Vagina (tissue), 2 donors: ENCODE measurements around the gene ZNF407. TPM values are rescaled to one million over a fixed set of nuclear protein-coding genes. Genes with fewer than 3 reads are reported as not detected.

Experiments used
- DNase-seq, 2 donors: peaks; one replicate each; pipeline ENCODE4 v3.0.0-alpha.2; 2017; ENCODE audit errors: extremely low spot score in 2 of 2
- H3K27ac ChIP-seq: fragments of 200-600 bp; sonication (generic); one replicate; pipeline ENCODE4 v1.5.1; 2019
- H3K27me3 ChIP-seq: fragments of 200-600 bp; sonication (generic); one replicate; pipeline ENCODE4 v1.5.1; 2019
- H3K36me3 ChIP-seq, 2 donors: fragments of 200-600 bp; sonication (generic); one replicate each; pipeline ENCODE4 v1.5.1; 2017 to 2019
- H3K4me1 ChIP-seq: fragments of 200-600 bp; sonication (generic); one replicate; pipeline ENCODE4 v1.5.1; 2019
- H3K4me3 ChIP-seq, 2 donors: fragments of 200-600 bp; sonication (generic); 1 replicate in 1 of 2; 2 replicates in 1 of 2; pipeline ENCODE4 v1.5.1; 2016 to 2019
- H3K9me3 ChIP-seq: fragments of 200-600 bp; sonication (generic); one replicate; pipeline ENCODE4 v1.5.1; 2019
- POLR2A ChIP-seq, 2 donors: fragments of 450-650 bp; IDR thresholded peaks; one replicate each; pipeline ENCODE4 v1.6.1; 2017; ENCODE audit warnings: antibody characterized with exemption in 2 of 2, mild to moderate bottlenecking in 2 of 2, moderate library complexity in 2 of 2
- POLR2AphosphoS5 ChIP-seq, 2 donors: sonication (generic); formaldehyde crosslinking; IDR thresholded peaks; one replicate each; pipeline ENCODE4 v1.9.0; 2017; ENCODE audit warnings: antibody characterized with exemption in 2 of 2, mild to moderate bottlenecking in 2 of 2, low read depth in 1 of 2; ENCODE audit not compliant: insufficient read depth in 1 of 2
- intact Hi-C: fragments of 100-400 bp; cut with DNase I; formaldehyde crosslinking; loops from one replicate; pipeline ENCODE4 v1.15.1; 2023
- total RNA-seq: library from RNA; depleted of rRNA; stranded (reverse); fragments of >200 nt; gene quantifications from one replicate; pipeline ENCODE4 v1.2.3, GENCODE V29; 2016
- TF ChIP-seq, protein P1 (sequence below), 3 experiments: fragments of 450-650 bp in 2 of 3; fragments of 200-600 bp in 1 of 3; sonication (generic) in 1 of 3; IDR thresholded peaks; one replicate each; pipeline ENCODE4 v1.5.1; 2017 to 2019; ENCODE audit warnings: antibody characterized with exemption in 3 of 3, mild to moderate bottlenecking in 2 of 3, moderate library complexity in 2 of 3

The ZNF407 gene
- total RNA-seq, 1 donor from 2014 or later: 15.5 TPM

DNA sequence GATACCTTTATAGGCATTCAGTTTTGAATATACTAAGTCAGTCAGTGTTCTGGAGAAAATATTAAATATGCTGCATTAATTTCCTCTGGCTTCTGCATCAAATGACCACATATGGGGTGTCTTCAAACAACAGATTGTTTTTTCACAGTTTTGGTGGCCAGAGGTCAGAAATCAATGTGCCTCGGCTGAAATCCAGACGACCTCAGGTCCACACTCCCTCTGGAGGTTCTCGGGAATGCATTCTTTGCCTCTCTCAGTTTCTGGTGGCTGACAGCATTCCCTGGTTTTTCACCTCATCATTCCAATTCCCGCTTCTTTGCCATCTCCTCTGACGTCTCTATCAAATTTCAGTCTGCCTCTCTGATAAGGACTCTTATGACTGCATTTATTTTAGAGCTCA is 142.3 kb downstream of the ZNF407 start:
- Histone ChIP-seq H3K27me3 (no peaks in the 10 kb centered on the region), H3K4me1 (no peaks in the 10 kb centered on the region), H3K27ac (no peak overlapping the region), H3K9me3 (no peaks in the 10 kb centered on the region), H3K4me3 (no peak overlapping the region), H3K36me3 (no peaks in the 10 kb centered on the region)
- no peak for DNase-seq
- TF ChIP-seq POLR2AphosphoS5 (IDR thresholded peaks at IDR 0.05; ENCODE audit: insufficient read depth in 1 of 2, low read depth in 1 of 2): no peak
- no peak for TF ChIP-seq POLR2A (IDR thresholded peaks at IDR 0.05)
- TF ChIP-seq, protein P1, sequence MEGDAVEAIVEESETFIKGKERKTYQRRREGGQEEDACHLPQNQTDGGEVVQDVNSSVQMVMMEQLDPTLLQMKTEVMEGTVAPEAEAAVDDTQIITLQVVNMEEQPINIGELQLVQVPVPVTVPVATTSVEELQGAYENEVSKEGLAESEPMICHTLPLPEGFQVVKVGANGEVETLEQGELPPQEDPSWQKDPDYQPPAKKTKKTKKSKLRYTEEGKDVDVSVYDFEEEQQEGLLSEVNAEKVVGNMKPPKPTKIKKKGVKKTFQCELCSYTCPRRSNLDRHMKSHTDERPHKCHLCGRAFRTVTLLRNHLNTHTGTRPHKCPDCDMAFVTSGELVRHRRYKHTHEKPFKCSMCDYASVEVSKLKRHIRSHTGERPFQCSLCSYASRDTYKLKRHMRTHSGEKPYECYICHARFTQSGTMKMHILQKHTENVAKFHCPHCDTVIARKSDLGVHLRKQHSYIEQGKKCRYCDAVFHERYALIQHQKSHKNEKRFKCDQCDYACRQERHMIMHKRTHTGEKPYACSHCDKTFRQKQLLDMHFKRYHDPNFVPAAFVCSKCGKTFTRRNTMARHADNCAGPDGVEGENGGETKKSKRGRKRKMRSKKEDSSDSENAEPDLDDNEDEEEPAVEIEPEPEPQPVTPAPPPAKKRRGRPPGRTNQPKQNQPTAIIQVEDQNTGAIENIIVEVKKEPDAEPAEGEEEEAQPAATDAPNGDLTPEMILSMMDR (IDR thresholded peaks at IDR 0.05): no peak
- intact Hi-C loops: no loop called here

DNA sequence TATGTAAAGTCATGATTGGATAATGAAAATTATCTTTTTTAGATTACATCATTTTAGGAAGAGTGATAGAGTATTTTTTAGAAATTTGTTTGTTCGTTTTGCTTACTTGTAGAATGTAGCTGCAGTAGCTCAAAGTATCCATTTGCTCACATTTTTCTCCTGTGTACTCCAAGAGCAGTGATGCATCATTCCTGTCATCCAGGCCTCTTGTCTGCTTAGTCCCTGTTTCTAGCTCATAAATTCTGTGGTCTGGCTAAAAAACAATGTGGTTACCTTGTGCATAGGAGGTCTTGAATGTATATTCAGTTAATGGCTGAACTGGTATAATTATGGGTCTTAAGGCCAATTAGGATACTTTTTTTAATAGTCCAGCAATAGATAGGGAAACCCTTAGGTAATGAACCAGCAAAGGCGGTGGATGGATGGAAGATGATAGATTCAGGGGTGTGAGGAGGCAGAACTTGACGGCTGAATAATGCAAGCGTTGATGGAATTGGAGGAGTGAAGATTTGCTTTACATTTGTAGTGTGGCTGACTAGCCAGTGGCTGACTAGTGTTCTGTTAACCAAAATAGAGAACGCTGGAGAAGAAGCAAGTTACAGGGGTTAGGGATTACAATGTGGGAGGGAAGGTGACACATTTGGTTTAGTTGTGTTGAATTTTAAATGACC is 145.0 kb downstream of the ZNF407 start:
- intact Hi-C loops: no loop called here
- TF ChIP-seq, protein P1 (IDR thresholded peaks at IDR 0.05): no peak
- TF ChIP-seq POLR2AphosphoS5 (IDR thresholded peaks at IDR 0.05; ENCODE audit: insufficient read depth in 1 of 2, low read depth in 1 of 2) (no peak), POLR2A (IDR thresholded peaks at IDR 0.05) (no peak)
- H3K36me3 ChIP-seq: no peaks in the 10 kb centered on the region

DNA sequence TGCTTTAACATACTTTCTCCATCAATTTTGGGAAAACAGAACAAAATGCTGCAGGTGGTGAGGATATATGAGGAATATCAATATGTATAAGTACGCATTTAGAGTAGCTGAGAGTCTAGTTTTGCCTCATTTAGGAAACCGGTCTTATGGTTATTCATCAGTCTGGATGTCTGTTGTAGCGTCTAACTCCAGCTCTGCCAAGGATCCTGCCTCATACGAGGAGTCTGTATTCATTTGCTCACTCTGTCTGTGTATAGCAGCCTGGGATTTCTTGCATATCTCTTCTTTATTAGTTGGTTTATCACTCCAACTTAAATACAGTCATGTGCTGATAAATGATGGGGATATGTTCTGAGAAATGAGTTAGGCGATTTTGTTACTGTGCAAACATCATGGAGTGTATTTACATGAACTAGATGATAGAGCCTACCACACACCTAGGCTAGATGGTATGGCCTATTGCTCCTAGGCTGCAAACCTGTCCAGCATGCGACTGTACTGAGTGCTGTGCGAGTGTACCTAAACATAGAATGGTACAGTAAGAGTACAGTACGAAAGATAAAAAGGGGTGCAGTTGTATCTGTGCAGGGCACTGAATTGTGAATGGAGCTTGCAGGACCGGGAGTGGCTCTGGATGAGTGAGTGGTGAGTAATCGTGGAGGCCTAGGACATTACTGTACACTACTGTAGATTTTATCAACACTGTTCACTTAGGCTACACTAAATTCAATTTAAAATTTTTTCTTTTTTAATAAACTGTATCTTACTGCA is 148.1 kb downstream of the ZNF407 start:
- H3K27ac ChIP-seq: no peak overlapping the region
- no peaks in the 10 kb centered on the region for H3K36me3 ChIP-seq
- TF ChIP-seq POLR2AphosphoS5 (IDR thresholded peaks at IDR 0.05; ENCODE audit: insufficient read depth in 1 of 2, low read depth in 1 of 2): no peak
- TF ChIP-seq, protein P1 (IDR thresholded peaks at IDR 0.05): no peak
- no peak for TF ChIP-seq POLR2A (IDR thresholded peaks at IDR 0.05)
- no peak overlapping the region for H3K4me3 ChIP-seq
- DNase-seq: no peak
- no peaks in the 10 kb centered on the region for H3K27me3 ChIP-seq
- no peaks in the 10 kb centered on the region for H3K9me3 ChIP-seq
- H3K4me1 ChIP-seq: no peaks in the 10 kb centered on the region
- intact Hi-C loops: no loop called here

More for the DNA sequence above, 145.0 kb downstream of the ZNF407 start:
- Histone ChIP-seq H3K9me3 (no peaks in the 10 kb centered on the region), H3K4me1 (no peaks in the 10 kb centered on the region), H3K4me3 (no peak overlapping the region), H3K27me3 (no peaks in the 10 kb centered on the region), H3K27ac (no peak overlapping the region)
- no peak for DNase-seq

DNA sequence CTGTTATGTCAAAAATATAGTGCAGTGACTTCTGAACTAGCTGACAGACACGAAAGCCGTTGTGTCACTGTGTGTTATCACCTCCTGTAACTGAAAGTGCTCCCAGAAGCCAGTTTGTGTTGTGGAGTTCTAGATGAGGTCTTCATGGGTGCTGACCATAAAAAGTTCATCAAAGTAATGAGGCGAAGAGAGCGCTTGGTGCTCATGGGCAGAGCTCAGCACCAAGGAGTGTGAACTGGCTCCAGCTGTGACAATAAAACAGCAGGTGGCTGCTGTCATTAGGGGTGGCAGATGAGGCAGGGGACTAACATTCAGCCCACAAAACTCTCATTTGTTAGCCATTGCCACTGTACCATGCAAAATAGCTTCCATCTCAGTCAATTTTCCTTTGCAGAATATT is 151.1 kb downstream of the ZNF407 start:
- intact Hi-C loops: no loop called here
- no peak overlapping the region for H3K27ac ChIP-seq

More for the DNA sequence above, 151.1 kb downstream of the ZNF407 start:
- Histone ChIP-seq H3K4me3 (no peak overlapping the region), H3K9me3 (no peaks in the 10 kb centered on the region), H3K4me1 (no peaks in the 10 kb centered on the region), H3K27me3 (no peaks in the 10 kb centered on the region), H3K36me3 (no peaks in the 10 kb centered on the region)
- no peak for DNase-seq
- TF ChIP-seq, protein P1 (IDR thresholded peaks at IDR 0.05): no peak
- no peak for TF ChIP-seq POLR2AphosphoS5 (IDR thresholded peaks at IDR 0.05; ENCODE audit: insufficient read depth in 1 of 2, low read depth in 1 of 2)
- no peak for TF ChIP-seq POLR2A (IDR thresholded peaks at IDR 0.05)
